IMR-90 (cell line): ENCODE measurements around the gene KIAA0825. TPM values are rescaled to one million over a fixed set of nuclear protein-coding genes. Genes with fewer than 3 reads are reported as not detected.

Source experiments
- ATAC-seq: fragments of 200-7000 bp; cut with Tn5 transposase; 2 replicates; pipeline ENCODE4 v1.9.1; 2020; ENCODE audit warnings: low read depth, mild to moderate bottlenecking, moderate library complexity
- BruUV-seq: library from RNA; stranded (reverse); fragments of 400-500 nt; replicated peaks from 2 replicates; lab custom pipeline; 2021; lab: Mats Ljungman, UMichigan
- CTCF ChIA-PET: fragments of 300-600 bp; formaldehyde crosslinking; extraction: SDS; loops from one replicate; lab custom pipeline; 2021; ENCODE audit warnings: antibody characterized with exemption; lab: Yijun Ruan, JAX
- POLR2A ChIA-PET: fragments of 300-600 bp; sonication (Branson Sonifier 250); formaldehyde crosslinking; loops from one replicate; lab custom pipeline; 2022; ENCODE audit warnings: antibody characterized with exemption; ENCODE audit not compliant: unreplicated experiment; lab: Charles Lee
- DNase-seq: peaks from one replicate; pipeline ENCODE4 v3.0.0; 2013
- H2AFZ ChIP-seq: replicated peaks from 2 replicates; pipeline ENCODE3; 2013; ENCODE audit warnings: low read length, mild to moderate bottlenecking; ENCODE audit not compliant: poor library complexity
- H2AK5ac ChIP-seq: 2 replicates; pipeline ENCODE4 v1.6.1; 2013; ENCODE audit warnings: low read depth, low read length, inconsistent platforms
- H2AK9ac ChIP-seq: replicated peaks from 2 replicates; pipeline ENCODE3; 2013; ENCODE audit warnings: mild to moderate bottlenecking, low read depth, low read length, moderate library complexity; ENCODE audit not compliant: poor library complexity
- H2BK120ac ChIP-seq: 2 replicates; pipeline ENCODE4 v1.6.1; 2013; ENCODE audit warnings: low read depth, low read length, inconsistent platforms
- H2BK15ac ChIP-seq: 3 replicates; pipeline ENCODE4 v1.6.1; 2013; ENCODE audit warnings: low read depth, low read length, inconsistent platforms
- H2BK20ac ChIP-seq: 2 replicates; pipeline ENCODE4 v1.6.1; 2013; ENCODE audit warnings: low read depth, mild to moderate bottlenecking, inconsistent platforms, low read length, moderate library complexity
- H2BK5ac ChIP-seq: 2 replicates; pipeline ENCODE4 v1.6.1; 2013; ENCODE audit warnings: mild to moderate bottlenecking, low read depth, low read length, inconsistent platforms; ENCODE audit not compliant: poor library complexity, severe bottlenecking
- H3K14ac ChIP-seq: replicated peaks from 2 replicates; pipeline ENCODE4 v1.6.1; 2013; ENCODE audit warnings: low read depth, low read length, inconsistent platforms
- H3K18ac ChIP-seq: 2 replicates; pipeline ENCODE4 v1.6.1; 2013; ENCODE audit warnings: low read depth, low read length, control low read depth
- H3K23ac ChIP-seq: 2 replicates; pipeline ENCODE4 v1.6.1; 2013; ENCODE audit warnings: low read depth, low read length, inconsistent platforms
- H3K27ac ChIP-seq: 2 replicates; pipeline ENCODE4 v1.5.1; 2013; ENCODE audit warnings: mild to moderate bottlenecking, control low read depth, low read length; ENCODE audit not compliant: insufficient read depth
- H3K27me3 ChIP-seq: 2 replicates; pipeline ENCODE4 v1.6.1; 2013; ENCODE audit warnings: low read length; ENCODE audit not compliant: control insufficient read depth, insufficient read depth
- H3K36me3 ChIP-seq: 2 replicates; pipeline ENCODE4 v1.6.1; 2013; ENCODE audit warnings: low read length, mixed read lengths; ENCODE audit not compliant: control insufficient read depth, insufficient read depth
- H3K4ac ChIP-seq: 2 replicates; pipeline ENCODE4 v1.6.1; 2013; ENCODE audit warnings: low read depth, low read length, inconsistent platforms
- H3K4me1 ChIP-seq: 2 replicates; pipeline ENCODE4 v1.6.1; 2013; ENCODE audit warnings: low read length, mixed read lengths; ENCODE audit not compliant: control insufficient read depth, insufficient read depth
- H3K4me2 ChIP-seq: 2 replicates; pipeline ENCODE4 v1.6.1; 2013; ENCODE audit warnings: low read depth, mild to moderate bottlenecking, control low read depth, low read length, moderate library complexity
- H3K4me3 ChIP-seq: 2 replicates; pipeline ENCODE4 v1.5.1; 2013; ENCODE audit warnings: low read depth, mild to moderate bottlenecking, control low read depth, low read length, moderate library complexity; ENCODE audit not compliant: insufficient read depth
- H3K56ac ChIP-seq: 2 replicates; pipeline ENCODE4 v1.6.1; 2013; ENCODE audit warnings: low read length, inconsistent platforms; ENCODE audit not compliant: insufficient read depth; ENCODE audit errors: extremely low read depth
- H3K79me1 ChIP-seq, 2 experiments: 2 replicates each; pipeline ENCODE4 v1.6.1; 2013; ENCODE audit warnings: low read length in 2 of 2, inconsistent platforms in 1 of 2, low read depth in 1 of 2
- H3K9ac ChIP-seq: 2 replicates; pipeline ENCODE4 v1.6.1; 2013; ENCODE audit warnings: low read depth, low read length, control low read depth
- H3K9me1 ChIP-seq: 2 replicates; pipeline ENCODE4 v1.6.1; 2013; ENCODE audit warnings: low read length, inconsistent platforms; ENCODE audit not compliant: insufficient read depth
- H3K9me3 ChIP-seq: 2 replicates; pipeline ENCODE4 v1.6.1; 2013; ENCODE audit warnings: low read length; ENCODE audit not compliant: control insufficient read depth, insufficient read depth
- H4K20me1 ChIP-seq: 2 replicates; pipeline ENCODE4 v1.6.1; 2013; ENCODE audit warnings: low read length, inconsistent platforms; ENCODE audit not compliant: insufficient read depth
- H4K5ac ChIP-seq: 2 replicates; pipeline ENCODE4 v1.6.1; 2013; ENCODE audit warnings: mild to moderate bottlenecking, low read depth, low read length, control low read depth
- H4K8ac ChIP-seq, 2 experiments: 2 replicates each; pipeline ENCODE4 v1.6.1; 2013; ENCODE audit warnings: low read depth in 2 of 2, low read length in 2 of 2, control low read depth in 1 of 2, inconsistent platforms in 1 of 2
- H4K91ac ChIP-seq: 2 replicates; pipeline ENCODE4 v1.6.1; 2013; ENCODE audit warnings: low read depth, low read length, inconsistent platforms; ENCODE audit not compliant: insufficient read depth
- MAFK ChIP-seq: IDR thresholded peaks from 2 replicates; pipeline ENCODE4 v1.6.1; 2012; ENCODE audit warnings: low read depth, low read length, improper control_type of control experiment
- RCOR1 ChIP-seq: IDR thresholded peaks from 2 replicates; pipeline ENCODE4 v1.6.1; 2012; ENCODE audit warnings: mild to moderate bottlenecking, low read length, improper control_type of control experiment; ENCODE audit not compliant: insufficient replicate concordance
- WGBS, 2 experiments: methylation state at CpG; one replicate each; pipeline versions ENCODE4 v1.1.5 to v1.1.7; 2013; ENCODE audit warnings: missing lambda C conversion rate in 2 of 2; ENCODE audit not compliant: insufficient read length in 1 of 2; ENCODE audit errors: extremely low coverage in 2 of 2; 5-methylcytosine and 5-hydroxymethylcytosine counted together
- dilution Hi-C: fragments of 300-500 bp; cut with HindIII; formaldehyde crosslinking; loops from one replicate; pipeline ENCODE4 v1.14.3; 2018; ENCODE audit warnings: low sequenced_read_pairs; ENCODE audit not compliant: unreplicated experiment
- in situ Hi-C: fragments of 300-500 bp; cut with MboI; formaldehyde crosslinking; loops from 3 replicates; pipeline ENCODE4 v1.14.3; 2019; ENCODE audit warnings: low sequenced_read_pairs, inconsistent platforms, mixed read lengths
- intact Hi-C: fragments of 100-400 bp; cut with micrococcal nuclease; formaldehyde crosslinking; loops from 2 replicates; pipeline ENCODE4 v1.10.0; 2022
- polyA plus RNA-seq, 3 experiments: library from polyadenylated mRNA; depleted of rRNA; stranded (reverse); fragments of >200 nt; gene quantifications; 2 replicates each; pipeline ENCODE4 v1.2.3, GENCODE V29; 2012; ENCODE audit warnings: low replicate concordance in 1 of 3
- total RNA-seq: library from RNA; depleted of rRNA; stranded (reverse); fragments of >200 nt; gene quantifications from 2 replicates; pipeline ENCODE4 v1.2.3, GENCODE V29; 2012
- TF ChIP-seq, protein P1 (sequence below): conservative IDR thresholded peaks from 2 replicates; pipeline ENCODE4 v1.5.1; 2012; ENCODE audit warnings: mild to moderate bottlenecking, low read depth, low read length, improper control_type of control experiment

KIAA0825 gene
- total and polyA plus RNA-seq, 2 of the 4 experiments (the other 2 are of a cell fraction): 0.46 to 1.8 TPM

DNA sequence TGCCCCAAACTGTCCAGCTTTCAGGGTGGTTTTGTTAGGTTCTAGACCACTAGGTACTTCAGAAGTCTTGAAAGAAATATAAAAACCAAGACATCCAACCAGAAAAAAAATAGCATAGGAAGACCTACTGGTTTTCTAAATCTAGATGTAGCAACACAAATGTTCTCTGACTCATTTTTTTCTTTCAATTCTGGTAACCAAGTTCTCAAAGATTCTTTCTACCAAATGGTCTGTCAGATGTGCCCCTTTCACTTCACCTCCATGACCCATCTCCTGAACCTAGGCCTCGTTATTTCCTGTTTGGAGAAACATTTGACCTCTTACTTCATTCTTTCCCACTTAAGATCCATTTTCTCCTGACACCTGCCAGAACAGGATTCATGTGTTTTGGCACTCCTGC is 355.3 kb downstream of the KIAA0825 start:
- no peak for ATAC-seq
- Histone ChIP-seq H4K8ac (no peak overlapping the region), H4K5ac (no peak overlapping the region), H4K91ac (no peak overlapping the region), H3K4me2 (no peak overlapping the region), H3K79me1 (no peaks in the 10 kb centered on the region), H3K18ac (no peak overlapping the region), H3K4me3 (no peak overlapping the region), H3K27ac (no peak overlapping the region), H2AK5ac (no peak overlapping the region), H3K9me3 (no peaks in the 10 kb centered on the region), H3K36me3 (no peaks in the 10 kb centered on the region), H3K4me1 (no peaks in the 10 kb centered on the region), H3K27me3 (no peaks in the 10 kb centered on the region), H3K9ac (no peak overlapping the region), H2BK15ac (no peak overlapping the region), H2BK20ac (no peak overlapping the region), H3K9me1 (no peaks in the 10 kb centered on the region), H4K20me1 (no peaks in the 10 kb centered on the region), H2AK9ac (no peak overlapping the region), H3K56ac (no peak overlapping the region), H2BK120ac (no peak overlapping the region), H3K23ac (no peak overlapping the region), H3K14ac (no peak overlapping the region), H2AFZ (no peak overlapping the region), H2BK5ac (no peak overlapping the region), H3K4ac (no peak overlapping the region)
- POLR2A ChIA-PET: no interaction called here
- intact Hi-C loops (no loop called here), in situ Hi-C loops (no loop called here), dilution Hi-C loops (no loop called here)
- CTCF ChIA-PET: no interaction called here
- no peak for DNase-seq
- no CpG with 5 or more reads among the region's 1 CpG for WGBS, 2 experiments
- BruUV-seq: no TSS peak
- TF ChIP-seq, protein P1, sequence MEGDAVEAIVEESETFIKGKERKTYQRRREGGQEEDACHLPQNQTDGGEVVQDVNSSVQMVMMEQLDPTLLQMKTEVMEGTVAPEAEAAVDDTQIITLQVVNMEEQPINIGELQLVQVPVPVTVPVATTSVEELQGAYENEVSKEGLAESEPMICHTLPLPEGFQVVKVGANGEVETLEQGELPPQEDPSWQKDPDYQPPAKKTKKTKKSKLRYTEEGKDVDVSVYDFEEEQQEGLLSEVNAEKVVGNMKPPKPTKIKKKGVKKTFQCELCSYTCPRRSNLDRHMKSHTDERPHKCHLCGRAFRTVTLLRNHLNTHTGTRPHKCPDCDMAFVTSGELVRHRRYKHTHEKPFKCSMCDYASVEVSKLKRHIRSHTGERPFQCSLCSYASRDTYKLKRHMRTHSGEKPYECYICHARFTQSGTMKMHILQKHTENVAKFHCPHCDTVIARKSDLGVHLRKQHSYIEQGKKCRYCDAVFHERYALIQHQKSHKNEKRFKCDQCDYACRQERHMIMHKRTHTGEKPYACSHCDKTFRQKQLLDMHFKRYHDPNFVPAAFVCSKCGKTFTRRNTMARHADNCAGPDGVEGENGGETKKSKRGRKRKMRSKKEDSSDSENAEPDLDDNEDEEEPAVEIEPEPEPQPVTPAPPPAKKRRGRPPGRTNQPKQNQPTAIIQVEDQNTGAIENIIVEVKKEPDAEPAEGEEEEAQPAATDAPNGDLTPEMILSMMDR: no peak
- TF ChIP-seq MAFK: no peak
- no peak for TF ChIP-seq RCOR1
